ENCODE results near the gene ZNF560.
A peak's percentile ranks its signal among the peaks of the same experiment; 100 is the strongest.

GRCh38 chr19:9538183-9539058, 40.0 kb upstream of the ZNF560 start, which contains the start of gene ZNF426:
- TF ChIP-seq TCF7L2 (IDR thresholded peaks at IDR 0.05; ENCODE audit: low read depth, low read length) (0 out of 2 replicates have a peak, but pooled peaks have one; percentile 44), KLF1 (tag; IDR thresholded peaks at IDR 0.05) (no peak), NFE2L1 (tag; IDR thresholded peaks at IDR 0.05; ENCODE audit: borderline replicate concordance, low read depth) (no peak), NFIC (IDR thresholded peaks at IDR 0.05) (peak; percentile 25; the same call in 1 of the 2 replicates), ZMIZ1 (IDR thresholded peaks at IDR 0.05; ENCODE audit: low read depth in 2 of 2, low read length in 2 of 2) (no peak), ETV1 (tag; conservative IDR thresholded peaks at IDR 0.05; ENCODE audit: low read depth) (no peak), HEY1 (CRISPR knock-in tag; IDR thresholded peaks at IDR 0.05; ENCODE audit: borderline replicate concordance) (no peak), SMC3 (conservative IDR thresholded peaks at IDR 0.05; ENCODE audit: insufficient read depth, low read depth, low read length) (no peak), DIDO1 (tag; IDR thresholded peaks at IDR 0.05; ENCODE audit: low read depth) (peak; percentile 93), EHMT2 (IDR thresholded peaks at IDR 0.05) (peak; percentile 80), NR2C1 (IDR thresholded peaks at IDR 0.05) (no peak), NR2C1 (tag; IDR thresholded peaks at IDR 0.05) (peak; percentile 26; the same call in 1 of the 2 replicates), POLR2AphosphoS2 (IDR thresholded peaks at IDR 0.05; ENCODE audit: low read length) (no peak)
- TF ChIP-seq, protein P1, sequence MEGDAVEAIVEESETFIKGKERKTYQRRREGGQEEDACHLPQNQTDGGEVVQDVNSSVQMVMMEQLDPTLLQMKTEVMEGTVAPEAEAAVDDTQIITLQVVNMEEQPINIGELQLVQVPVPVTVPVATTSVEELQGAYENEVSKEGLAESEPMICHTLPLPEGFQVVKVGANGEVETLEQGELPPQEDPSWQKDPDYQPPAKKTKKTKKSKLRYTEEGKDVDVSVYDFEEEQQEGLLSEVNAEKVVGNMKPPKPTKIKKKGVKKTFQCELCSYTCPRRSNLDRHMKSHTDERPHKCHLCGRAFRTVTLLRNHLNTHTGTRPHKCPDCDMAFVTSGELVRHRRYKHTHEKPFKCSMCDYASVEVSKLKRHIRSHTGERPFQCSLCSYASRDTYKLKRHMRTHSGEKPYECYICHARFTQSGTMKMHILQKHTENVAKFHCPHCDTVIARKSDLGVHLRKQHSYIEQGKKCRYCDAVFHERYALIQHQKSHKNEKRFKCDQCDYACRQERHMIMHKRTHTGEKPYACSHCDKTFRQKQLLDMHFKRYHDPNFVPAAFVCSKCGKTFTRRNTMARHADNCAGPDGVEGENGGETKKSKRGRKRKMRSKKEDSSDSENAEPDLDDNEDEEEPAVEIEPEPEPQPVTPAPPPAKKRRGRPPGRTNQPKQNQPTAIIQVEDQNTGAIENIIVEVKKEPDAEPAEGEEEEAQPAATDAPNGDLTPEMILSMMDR (IDR thresholded peaks at IDR 0.05 in 2 of 3, conservative IDR thresholded peaks at IDR 0.05 in 1 of 3; ENCODE audit: insufficient read depth in 2 of 3, low read depth in 1 of 3, low read length in 3 of 3) = no peak

All from K562 (cell line).